OCI-LY1 (cell line): Measurements from ENCODE around the gene SLC12A6.

Source experiments
- CTCF ChIP-seq: fragments of 200-600 bp; sonication (generic), shearing (Covaris generic); IDR thresholded peaks from 2 replicates; pipeline ENCODE4 v1.5.1; 2017; ENCODE audit warnings: mild to moderate bottlenecking, antibody characterized with exemption, low read length, moderate library complexity, mixed read lengths
- EZH2 ChIP-seq: fragments of 200-600 bp; sonication (generic), shearing (Covaris generic); IDR thresholded peaks from 2 replicates; pipeline ENCODE4 v1.8.0; 2017; ENCODE audit warnings: borderline replicate concordance, mixed run types, mild to moderate bottlenecking, antibody characterized with exemption, low read length, moderate library complexity, mixed read lengths

- TF ChIP-seq CTCF (no peak), EZH2 (no peak)
Observed at GRCh38 chr15:34331809-34332208, 5.8 kb downstream of the SLC12A6 start.
